HPDE6-E6E7 (cell line): Measurements from ENCODE around the gene NMBR.
A peak's percentile ranks its signal among the peaks of the same experiment; 100 is the strongest.
"Not testable (repeated sequence)": the region's sequence is repeated elsewhere in the genome, so short reads cannot be mapped to it uniquely, and the experiment has no call there.

Experiments used
- DNase-seq: peaks from one replicate; pipeline ENCODE4 v3.0.0; 2011; ENCODE audit warnings: missing footprints; ENCODE audit errors: extremely low spot score

The NMBR gene

GRCh38 chr6:142155091-142155490 is 8.2 kb upstream of the NMBR start:
- DNase-seq = no peak

- DNase-seq = no peak
Observed at GRCh38 chr6:142154336-142154735, 7.4 kb upstream of the NMBR start.

GRCh38 chr6:142153196-142153595 is 6.3 kb upstream of the NMBR start:
- no peak for DNase-seq

- no peak for DNase-seq
Observed at GRCh38 chr6:142152746-142153145, 5.8 kb upstream of the NMBR start.

GRCh38 chr6:142141531-142141930 is 5.4 kb downstream of the NMBR start:
- not testable (repeated sequence) for DNase-seq

- no peak for DNase-seq
Observed at GRCh38 chr6:142138876-142139275, 8.0 kb downstream of the NMBR start.

GRCh38 chr6:142132625-142133024 is 14.3 kb downstream of the NMBR start, which contains the start of gene GJE1:
Gene GJE1, plus strand, starts transcription at chr6:142132925. Its CDS starts 234 bp downstream, at chr6:142133159.
- DNase-seq = no peak

GRCh38 chr6:142130814-142131213 is 16.1 kb downstream of the NMBR start:
- no peak for DNase-seq

GRCh38 chr6:142121342-142121741 is 25.6 kb downstream of the NMBR start:
- no peak for DNase-seq

- no peak for DNase-seq
Observed at GRCh38 chr6:142118925-142119324, 28.0 kb downstream of the NMBR start.

- DNase-seq = no peak
Observed at GRCh38 chr6:142118328-142118727, 28.6 kb downstream of the NMBR start.

- DNase-seq = no peak
Observed at GRCh38 chr6:142117366-142117765, 29.6 kb downstream of the NMBR start.

GRCh38 chr6:142112451-142113061 is 34.4 kb downstream of the NMBR start:
- DNase-seq = peak; percentile 29

GRCh38 chr6:142110820-142111219 is 36.1 kb downstream of the NMBR start:
- not testable (repeated sequence) for DNase-seq

GRCh38 chr6:142104820-142105219 is 42.1 kb downstream of the NMBR start:
- not testable (repeated sequence) for DNase-seq

- DNase-seq = peak; percentile 67
Observed at GRCh38 chr6:142088858-142089216, 58.1 kb downstream of the NMBR start.

GRCh38 chr6:142087950-142088857 is 58.7 kb downstream of the NMBR start:
- DNase-seq = no peak

- DNase-seq = no peak
Observed at GRCh38 chr6:142079130-142079529, 67.8 kb downstream of the NMBR start.

GRCh38 chr6:142075516-142076101 is 71.3 kb downstream of the NMBR start:
- DNase-seq = no peak

GRCh38 chr6:142074516-142074915 is 72.4 kb downstream of the NMBR start:
- no peak for DNase-seq

- DNase-seq = no peak
Observed at GRCh38 chr6:142071981-142072380, 74.9 kb downstream of the NMBR start.

- DNase-seq = no peak
Observed at GRCh38 chr6:142068416-142068815, 78.5 kb downstream of the NMBR start.

GRCh38 chr6:142062861-142063260 is 84.1 kb downstream of the NMBR start:
- not testable (repeated sequence) for DNase-seq
